Measurements from ENCODE around the gene GCA.

GCA gene

DNA sequence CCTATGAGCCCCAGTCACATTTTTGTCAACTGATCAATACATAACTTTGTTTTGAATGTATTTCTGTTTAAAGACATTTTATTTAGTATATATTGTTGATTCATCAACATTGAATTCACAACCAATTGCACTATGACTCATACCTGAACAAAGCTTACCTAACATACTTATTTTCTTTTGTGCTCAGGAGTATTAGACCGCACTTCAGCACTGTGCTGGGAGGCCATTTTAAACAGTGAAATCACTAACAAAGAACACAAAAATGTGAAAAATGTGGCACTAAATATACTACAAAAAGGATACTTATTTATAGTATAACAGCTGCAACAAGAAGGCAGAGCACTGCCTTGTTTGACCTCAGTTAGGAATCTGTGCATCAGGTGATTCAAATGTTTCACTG, 13.1 kb upstream of the GCA start:
- H3K4me3 ChIP-seq (ENCODE audit: low read depth, low read length), result no peak overlapping the region
- DNase-seq (ENCODE audit: low read depth), result no peak
- TF ChIP-seq MYC (IDR thresholded peaks at IDR 0.05; ENCODE audit: low read depth, low read length) (no peak), POLR2A (IDR thresholded peaks at IDR 0.05; ENCODE audit: extremely low read depth, insufficient read length) (no peak)
- TF ChIP-seq, protein P1, sequence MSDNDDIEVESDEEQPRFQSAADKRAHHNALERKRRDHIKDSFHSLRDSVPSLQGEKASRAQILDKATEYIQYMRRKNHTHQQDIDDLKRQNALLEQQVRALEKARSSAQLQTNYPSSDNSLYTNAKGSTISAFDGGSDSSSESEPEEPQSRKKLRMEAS (IDR thresholded peaks at IDR 0.05; ENCODE audit: low read depth, low read length), result no peak
- TF ChIP-seq, protein P2, sequence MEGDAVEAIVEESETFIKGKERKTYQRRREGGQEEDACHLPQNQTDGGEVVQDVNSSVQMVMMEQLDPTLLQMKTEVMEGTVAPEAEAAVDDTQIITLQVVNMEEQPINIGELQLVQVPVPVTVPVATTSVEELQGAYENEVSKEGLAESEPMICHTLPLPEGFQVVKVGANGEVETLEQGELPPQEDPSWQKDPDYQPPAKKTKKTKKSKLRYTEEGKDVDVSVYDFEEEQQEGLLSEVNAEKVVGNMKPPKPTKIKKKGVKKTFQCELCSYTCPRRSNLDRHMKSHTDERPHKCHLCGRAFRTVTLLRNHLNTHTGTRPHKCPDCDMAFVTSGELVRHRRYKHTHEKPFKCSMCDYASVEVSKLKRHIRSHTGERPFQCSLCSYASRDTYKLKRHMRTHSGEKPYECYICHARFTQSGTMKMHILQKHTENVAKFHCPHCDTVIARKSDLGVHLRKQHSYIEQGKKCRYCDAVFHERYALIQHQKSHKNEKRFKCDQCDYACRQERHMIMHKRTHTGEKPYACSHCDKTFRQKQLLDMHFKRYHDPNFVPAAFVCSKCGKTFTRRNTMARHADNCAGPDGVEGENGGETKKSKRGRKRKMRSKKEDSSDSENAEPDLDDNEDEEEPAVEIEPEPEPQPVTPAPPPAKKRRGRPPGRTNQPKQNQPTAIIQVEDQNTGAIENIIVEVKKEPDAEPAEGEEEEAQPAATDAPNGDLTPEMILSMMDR (IDR thresholded peaks at IDR 0.05; ENCODE audit: low read depth, low read length), result no peak

DNA sequence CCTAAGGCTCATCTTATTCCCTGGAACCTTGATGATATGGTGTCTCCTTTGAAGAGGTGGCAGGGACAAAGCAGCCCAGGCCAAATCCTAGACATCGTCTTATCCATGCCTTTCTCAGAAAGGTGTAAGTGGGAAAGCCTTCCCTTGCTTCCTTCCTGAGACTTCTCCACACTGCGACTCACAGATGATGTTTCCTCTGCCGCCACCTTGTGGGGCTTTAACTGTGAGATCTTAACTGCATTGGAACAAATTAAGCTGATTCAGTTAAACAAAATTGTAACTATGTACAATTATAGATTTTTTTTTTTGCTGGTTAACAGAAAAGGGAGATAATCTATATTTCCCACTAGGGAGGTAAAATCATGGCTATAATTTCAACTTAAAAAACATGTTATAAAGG, 10.0 kb upstream of the GCA start:
- H3K4me3 ChIP-seq (ENCODE audit: low read depth, low read length), result no peak overlapping the region
- TF ChIP-seq MYC (IDR thresholded peaks at IDR 0.05; ENCODE audit: low read depth, low read length), result no peak
- TF ChIP-seq, protein P2 (IDR thresholded peaks at IDR 0.05; ENCODE audit: low read depth, low read length), result peak; percentile 56
- peak; percentile 43 for DNase-seq (ENCODE audit: low read depth)

DNA sequence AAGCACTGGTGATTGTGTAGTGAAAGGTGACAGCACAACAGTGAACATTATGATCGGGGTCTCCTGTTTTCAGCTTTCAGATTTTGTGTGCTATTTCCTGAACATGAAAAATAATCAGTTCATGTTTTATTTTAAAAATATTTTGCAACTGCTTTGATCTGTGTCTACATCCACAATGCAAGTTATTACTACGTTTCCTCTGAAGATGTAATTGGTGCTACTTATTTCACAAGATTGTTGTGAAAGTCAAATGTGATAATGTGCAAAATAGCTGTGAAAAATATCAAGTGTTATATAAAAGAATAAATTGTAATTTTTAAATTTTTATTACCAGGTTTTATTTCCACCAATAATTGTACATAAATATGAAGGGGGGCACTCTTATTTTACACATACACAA, 6.1 kb upstream of the GCA start:
- H3K4me3 ChIP-seq (ENCODE audit: low read depth, low read length), result no peak overlapping the region
- TF ChIP-seq MYC (IDR thresholded peaks at IDR 0.05; ENCODE audit: low read depth, low read length) (no peak), POLR2A (IDR thresholded peaks at IDR 0.05; ENCODE audit: extremely low read depth, insufficient read length) (no peak)
- TF ChIP-seq, protein P2 (IDR thresholded peaks at IDR 0.05; ENCODE audit: low read depth, low read length), result no peak
- TF ChIP-seq, protein P1 (IDR thresholded peaks at IDR 0.05; ENCODE audit: low read depth, low read length), result no peak
- DNase-seq (ENCODE audit: low read depth), result no peak

DNA sequence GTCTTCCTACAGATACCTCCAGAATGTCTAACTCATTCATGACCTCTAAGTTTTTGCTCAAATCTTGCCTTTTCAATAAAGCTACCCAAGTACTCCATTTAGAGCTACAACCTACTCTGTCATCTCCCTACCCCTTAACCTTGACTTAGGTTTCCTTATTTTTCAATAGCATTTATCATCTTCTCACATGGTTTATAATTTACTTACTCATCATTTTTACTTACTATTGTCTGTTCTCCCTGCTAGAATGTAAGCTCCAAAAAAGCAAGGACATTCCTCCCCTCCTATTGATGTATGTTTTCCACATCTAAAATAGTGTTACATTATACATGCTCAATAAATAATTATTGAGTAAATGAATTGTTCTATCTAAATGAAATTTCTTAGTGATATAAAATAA, 3.1 kb upstream of the GCA start:
- no peak overlapping the region for H3K4me3 ChIP-seq (ENCODE audit: low read depth, low read length)
- DNase-seq (ENCODE audit: low read depth), result no peak
- TF ChIP-seq MYC (IDR thresholded peaks at IDR 0.05; ENCODE audit: low read depth, low read length) (no peak), POLR2A (IDR thresholded peaks at IDR 0.05; ENCODE audit: extremely low read depth, insufficient read length) (no peak)
- TF ChIP-seq, protein P1 (IDR thresholded peaks at IDR 0.05; ENCODE audit: low read depth, low read length), result no peak
- TF ChIP-seq, protein P2 (IDR thresholded peaks at IDR 0.05; ENCODE audit: low read depth, low read length), result no peak

- DNase-seq (ENCODE audit: low read depth), result no peak
- TF ChIP-seq, protein P1 (IDR thresholded peaks at IDR 0.05; ENCODE audit: low read depth, low read length), result no peak
- TF ChIP-seq MYC (IDR thresholded peaks at IDR 0.05; ENCODE audit: low read depth, low read length) (no peak), POLR2A (IDR thresholded peaks at IDR 0.05; ENCODE audit: extremely low read depth, insufficient read length) (no peak)
- TF ChIP-seq, protein P2 (IDR thresholded peaks at IDR 0.05; ENCODE audit: low read depth, low read length), result no peak
- H3K4me3 ChIP-seq (ENCODE audit: low read depth, low read length), result no peak overlapping the region
Observed at GRCh38 chr2:162342321-162342720, 1.6 kb upstream of the GCA start.

- DNase-seq (ENCODE audit: low read depth), result peak; percentile 24
- TF ChIP-seq, protein P1 (IDR thresholded peaks at IDR 0.05; ENCODE audit: low read depth, low read length), result no peak
- TF ChIP-seq, protein P2 (IDR thresholded peaks at IDR 0.05; ENCODE audit: low read depth, low read length), result no peak
- no peak for TF ChIP-seq MYC (IDR thresholded peaks at IDR 0.05; ENCODE audit: low read depth, low read length)
- no peak for TF ChIP-seq POLR2A (IDR thresholded peaks at IDR 0.05; ENCODE audit: extremely low read depth, insufficient read length)
- H3K4me3 ChIP-seq (ENCODE audit: low read depth, low read length), result no peak overlapping the region
Observed at GRCh38 chr2:162342841-162343240, 1.1 kb upstream of the GCA start.
